PC-9 (cell line): ENCODE results near the gene MYH7.

Experiments used
- EZH2 ChIP-seq: fragments of 200-600 bp; sonication (generic); IDR thresholded peaks from 2 replicates; pipeline ENCODE4 v1.8.0; 2017; ENCODE audit warnings: antibody characterized with exemption, low read depth
- TF ChIP-seq, protein P1 (sequence below): fragments of 200-600 bp; sonication (generic); conservative IDR thresholded peaks from 2 replicates; pipeline ENCODE4 v1.6.1; 2017; ENCODE audit warnings: mixed run types, antibody characterized with exemption, mild to moderate bottlenecking, moderate library complexity

- TF ChIP-seq, protein P1, sequence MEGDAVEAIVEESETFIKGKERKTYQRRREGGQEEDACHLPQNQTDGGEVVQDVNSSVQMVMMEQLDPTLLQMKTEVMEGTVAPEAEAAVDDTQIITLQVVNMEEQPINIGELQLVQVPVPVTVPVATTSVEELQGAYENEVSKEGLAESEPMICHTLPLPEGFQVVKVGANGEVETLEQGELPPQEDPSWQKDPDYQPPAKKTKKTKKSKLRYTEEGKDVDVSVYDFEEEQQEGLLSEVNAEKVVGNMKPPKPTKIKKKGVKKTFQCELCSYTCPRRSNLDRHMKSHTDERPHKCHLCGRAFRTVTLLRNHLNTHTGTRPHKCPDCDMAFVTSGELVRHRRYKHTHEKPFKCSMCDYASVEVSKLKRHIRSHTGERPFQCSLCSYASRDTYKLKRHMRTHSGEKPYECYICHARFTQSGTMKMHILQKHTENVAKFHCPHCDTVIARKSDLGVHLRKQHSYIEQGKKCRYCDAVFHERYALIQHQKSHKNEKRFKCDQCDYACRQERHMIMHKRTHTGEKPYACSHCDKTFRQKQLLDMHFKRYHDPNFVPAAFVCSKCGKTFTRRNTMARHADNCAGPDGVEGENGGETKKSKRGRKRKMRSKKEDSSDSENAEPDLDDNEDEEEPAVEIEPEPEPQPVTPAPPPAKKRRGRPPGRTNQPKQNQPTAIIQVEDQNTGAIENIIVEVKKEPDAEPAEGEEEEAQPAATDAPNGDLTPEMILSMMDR, result no peak
- no peak for TF ChIP-seq EZH2
Observed at GRCh38 chr14:23414254-23414653, 21.2 kb downstream of the MYH7 start.
